Esophagus squamous epithelium (tissue), 5 donors: ENCODE results near the gene HOXB8. TPM values are rescaled to one million over a fixed set of nuclear protein-coding genes. Genes with fewer than 3 reads are reported as not detected.

Source experiments
- DNase-seq: peaks from one replicate; lab custom pipeline; 2025; lab: John Stamatoyannopoulos, UW
- H3K27ac ChIP-seq, 4 donors: fragments of 200-600 bp; sonication (generic); one replicate each; pipeline ENCODE4 v1.5.1; 2016 to 2019; ENCODE audit warnings: mild to moderate bottlenecking in 1 of 4
- H3K27me3 ChIP-seq, 4 donors: fragments of 200-600 bp; sonication (generic); 1 replicate in 3 of 4; 2 replicates in 1 of 4; pipeline versions ENCODE4 v1.5.1 to v1.6.0; 2017 to 2021; ENCODE audit warnings: antibody characterized with exemption in 1 of 4
- H3K36me3 ChIP-seq, 3 donors: fragments of 200-600 bp; sonication (generic); one replicate each; pipeline ENCODE4 v1.5.1; 2016 to 2019
- H3K4me1 ChIP-seq, 3 donors: fragments of 200-600 bp; sonication (generic); one replicate each; pipeline ENCODE4 v1.5.1; 2017 to 2019
- H3K4me3 ChIP-seq, 4 donors: fragments of 200-600 bp; sonication (generic); 1 replicate in 3 of 4; 2 replicates in 1 of 4; pipeline ENCODE4 v1.5.1; 2016 to 2019; ENCODE audit warnings: mild to moderate bottlenecking in 2 of 4, moderate library complexity in 1 of 4
- H3K9me3 ChIP-seq, 3 donors: fragments of 200-600 bp; sonication (generic); one replicate each; pipeline ENCODE4 v1.5.1; 2016 to 2019
- POLR2A ChIP-seq, 4 donors: fragments of 450-650 bp; IDR thresholded peaks; one replicate each; pipeline ENCODE4 v1.6.1; 2017; ENCODE audit warnings: antibody characterized with exemption in 4 of 4, mild to moderate bottlenecking in 4 of 4, moderate library complexity in 3 of 4
- WGBS, 2 donors: methylation state at CpG; one replicate each; pipeline ENCODE4 v1.1.5; 2018; 5-methylcytosine and 5-hydroxymethylcytosine counted together
- intact Hi-C: fragments of 100-400 bp; cut with DNase I; formaldehyde crosslinking; loops from one replicate; pipeline ENCODE4 v1.15.0; 2022
- total RNA-seq, 4 donors: library from RNA; depleted of rRNA; stranded (reverse); fragments of >200 nt; gene quantifications; one replicate each; pipeline ENCODE4 v1.1.0, GENCODE V29; 2016
- TF ChIP-seq, protein P1 (sequence below), 6 experiments: fragments of 450-650 bp in 4 of 6; fragments of 200-600 bp in 2 of 6; sonication (generic) in 2 of 6; IDR thresholded peaks; one replicate each; pipeline ENCODE4 v1.5.1; 2016 to 2019; ENCODE audit warnings: antibody characterized with exemption in 6 of 6, mild to moderate bottlenecking in 4 of 6, moderate library complexity in 4 of 6
- donor health status: DM: yes; HTN: yes; CAD: no.

HOXB8 gene
- total RNA-seq, 4 donors from 2014 or later, result not detected

DNA sequence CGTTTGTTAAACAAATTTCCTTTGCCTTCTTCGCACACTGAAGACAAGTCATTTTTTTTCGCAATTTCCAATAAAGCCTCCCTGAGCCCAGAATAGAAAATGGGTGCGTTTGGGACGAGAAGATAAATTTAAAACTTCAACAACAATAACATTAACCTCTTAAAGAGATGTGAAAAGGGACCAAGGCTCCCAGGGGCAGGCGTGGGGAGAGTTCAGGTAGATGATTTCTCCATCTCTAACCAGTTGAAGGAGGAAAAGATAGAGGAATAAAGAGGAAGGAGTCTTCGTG is 35.7 kb downstream of the HOXB8 start:
- Histone ChIP-seq H3K27ac (peak overlapping the region; percentile 88 to 96 (median 92)), H3K4me1 (peaks cover 0 to 92% (median 45%) of the 10 kb centered on the region in 3 donors), H3K27me3 (peaks cover 0 to 100% (median 2%) of the 10 kb centered on the region in 4 donors), H3K9me3 (no peaks in the 10 kb centered on the region), H3K36me3 (no peaks in the 10 kb centered on the region), H3K4me3 (peak overlapping the region in 3 of 4 donors; percentile 49 to 83 (median 52))
- intact Hi-C loops, result loop anchor here (5.0 kb wide), 1 partner anchor 37 kb away; no protein-coding TSS in a partner anchor
- WGBS, 2 donors, result 27 to 46% methylated on average over 7 of the region's 7 CpGs
- no peak for DNase-seq
- TF ChIP-seq, protein P1, sequence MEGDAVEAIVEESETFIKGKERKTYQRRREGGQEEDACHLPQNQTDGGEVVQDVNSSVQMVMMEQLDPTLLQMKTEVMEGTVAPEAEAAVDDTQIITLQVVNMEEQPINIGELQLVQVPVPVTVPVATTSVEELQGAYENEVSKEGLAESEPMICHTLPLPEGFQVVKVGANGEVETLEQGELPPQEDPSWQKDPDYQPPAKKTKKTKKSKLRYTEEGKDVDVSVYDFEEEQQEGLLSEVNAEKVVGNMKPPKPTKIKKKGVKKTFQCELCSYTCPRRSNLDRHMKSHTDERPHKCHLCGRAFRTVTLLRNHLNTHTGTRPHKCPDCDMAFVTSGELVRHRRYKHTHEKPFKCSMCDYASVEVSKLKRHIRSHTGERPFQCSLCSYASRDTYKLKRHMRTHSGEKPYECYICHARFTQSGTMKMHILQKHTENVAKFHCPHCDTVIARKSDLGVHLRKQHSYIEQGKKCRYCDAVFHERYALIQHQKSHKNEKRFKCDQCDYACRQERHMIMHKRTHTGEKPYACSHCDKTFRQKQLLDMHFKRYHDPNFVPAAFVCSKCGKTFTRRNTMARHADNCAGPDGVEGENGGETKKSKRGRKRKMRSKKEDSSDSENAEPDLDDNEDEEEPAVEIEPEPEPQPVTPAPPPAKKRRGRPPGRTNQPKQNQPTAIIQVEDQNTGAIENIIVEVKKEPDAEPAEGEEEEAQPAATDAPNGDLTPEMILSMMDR (IDR thresholded peaks at IDR 0.05), result no peak
- no peak for TF ChIP-seq POLR2A (IDR thresholded peaks at IDR 0.05)

DNA sequence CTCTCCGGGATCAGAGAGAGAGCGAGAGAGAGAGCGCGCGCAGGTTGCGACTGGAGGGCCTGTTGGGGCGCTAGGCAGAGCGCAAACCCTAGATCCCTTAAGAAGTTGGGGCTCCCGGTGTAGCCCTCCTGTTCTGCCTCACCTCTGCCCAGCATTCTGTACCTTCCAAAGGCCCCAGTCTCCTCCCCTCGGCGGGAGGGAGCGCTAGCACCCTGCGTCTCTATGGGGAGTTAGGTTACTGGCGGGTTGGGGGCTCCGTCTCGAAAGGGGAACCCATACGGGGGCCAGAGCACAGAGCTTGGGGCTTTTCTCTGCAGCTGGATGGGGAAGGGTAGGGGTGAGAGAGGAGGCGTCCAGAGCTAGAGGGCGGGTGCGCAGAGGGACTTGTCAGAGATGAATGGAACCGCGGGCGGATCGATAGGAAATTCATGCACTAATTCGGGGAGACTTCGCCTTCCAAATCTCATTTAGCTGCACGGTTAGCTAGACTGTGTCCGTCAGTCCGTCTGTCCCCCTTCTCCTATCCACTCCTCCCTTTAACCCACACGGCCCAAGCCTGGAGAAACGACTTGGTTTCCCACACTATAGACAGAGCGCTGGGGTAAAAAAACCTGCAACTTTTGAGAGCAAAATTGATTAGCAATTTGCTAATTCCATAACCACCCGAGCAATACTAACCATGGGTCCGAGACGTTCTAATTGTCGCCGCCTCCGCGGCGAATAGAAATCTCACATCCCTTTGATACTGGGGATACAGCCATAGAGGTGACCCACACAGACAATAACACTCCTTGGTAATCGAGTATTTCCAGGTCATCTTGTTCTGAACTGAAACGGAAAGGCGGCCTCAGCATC is 36.2 kb downstream of the HOXB8 start:
- no peaks in the 10 kb centered on the region for H3K36me3 ChIP-seq
- no peaks in the 10 kb centered on the region for H3K9me3 ChIP-seq
- WGBS, 2 donors, result 17 to 23% methylated on average over 22 to 26 of the region's 43 CpGs
- DNase-seq, result no peak
- peaks cover 0 to 92% (median 45%) of the 10 kb centered on the region in 3 donors for H3K4me1 ChIP-seq
- intact Hi-C loops, result loop anchor here (5.0 kb wide), 1 partner anchor 37 kb away; no protein-coding TSS in a partner anchor
- peaks cover 0 to 100% (median 4%) of the 10 kb centered on the region in 4 donors for H3K27me3 ChIP-seq
- no peak for TF ChIP-seq POLR2A (IDR thresholded peaks at IDR 0.05)
- TF ChIP-seq, protein P1 (IDR thresholded peaks at IDR 0.05), result no peak
- H3K4me3 ChIP-seq, result peak overlapping the region; percentile 49 to 83 (median 61)
- H3K27ac ChIP-seq, result peak overlapping the region; percentile 88 to 96 (median 92)

DNA sequence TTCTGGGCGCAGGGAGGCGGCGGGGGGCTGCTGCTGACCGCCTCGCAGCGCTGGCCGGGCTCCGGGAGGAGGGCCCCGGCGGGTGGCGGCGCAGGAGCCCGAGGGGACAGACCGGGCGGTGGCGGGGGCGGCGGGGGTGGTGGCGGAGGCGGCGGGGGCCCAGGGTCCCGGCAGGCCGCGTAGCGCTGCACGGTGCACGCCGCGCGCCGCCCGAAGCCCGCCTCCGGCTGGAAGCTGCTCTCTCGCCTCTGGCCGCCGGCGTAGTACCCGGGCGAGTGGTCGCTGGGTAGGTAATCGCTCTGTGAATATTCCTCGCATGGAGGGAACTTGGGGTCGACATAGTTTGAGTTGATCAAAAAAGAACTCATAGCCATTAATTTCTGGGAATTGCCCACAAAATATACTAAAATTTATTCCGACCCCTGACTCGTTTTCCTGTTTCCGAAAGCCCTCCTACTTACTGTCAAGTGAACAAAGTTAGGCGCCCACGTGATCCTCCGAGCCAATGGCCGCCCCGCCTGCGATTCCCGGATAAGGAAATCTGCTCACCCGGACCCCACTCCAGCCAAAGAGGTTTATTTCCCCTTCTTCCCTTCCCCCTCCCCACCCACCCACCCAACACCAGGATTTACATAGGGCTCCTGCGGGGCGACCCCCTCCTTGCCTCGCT is 37.0 kb downstream of the HOXB8 start, which contains the start of gene HOXB4:
HOXB4 (minus strand) TSS at position 405 of the 670 bp plus-strand sequence; CDS start at position 374, 31 bp downstream.
- H3K36me3 ChIP-seq, result no peaks in the 10 kb centered on the region
- peak within 1 kb of the TSS; percentile 49 to 83 (median 61) for H3K4me3 ChIP-seq
- intact Hi-C loops, result loop anchor here (5.0 kb wide), 1 partner anchor 36 kb away; no protein-coding TSS in a partner anchor
- H3K27me3 ChIP-seq, result peaks cover 0 to 100% (median 6%) of the 10 kb centered on the region in 4 donors
- peaks cover 0 to 95% (median 49%) of the 10 kb centered on the region in 3 donors for H3K4me1 ChIP-seq
- 1 to 2% methylated on average over 22 to 26 of the region's 58 CpGs for WGBS, 2 donors
- TF ChIP-seq, protein P1 (IDR thresholded peaks at IDR 0.05), result no peak
- peak in 1 of 4 donors; percentile 38 for TF ChIP-seq POLR2A (IDR thresholded peaks at IDR 0.05)
- DNase-seq, result no peak
- no peaks in the 10 kb centered on the region for H3K9me3 ChIP-seq
- peak within 1 kb of the TSS; percentile 88 to 96 (median 92) for H3K27ac ChIP-seq

DNA sequence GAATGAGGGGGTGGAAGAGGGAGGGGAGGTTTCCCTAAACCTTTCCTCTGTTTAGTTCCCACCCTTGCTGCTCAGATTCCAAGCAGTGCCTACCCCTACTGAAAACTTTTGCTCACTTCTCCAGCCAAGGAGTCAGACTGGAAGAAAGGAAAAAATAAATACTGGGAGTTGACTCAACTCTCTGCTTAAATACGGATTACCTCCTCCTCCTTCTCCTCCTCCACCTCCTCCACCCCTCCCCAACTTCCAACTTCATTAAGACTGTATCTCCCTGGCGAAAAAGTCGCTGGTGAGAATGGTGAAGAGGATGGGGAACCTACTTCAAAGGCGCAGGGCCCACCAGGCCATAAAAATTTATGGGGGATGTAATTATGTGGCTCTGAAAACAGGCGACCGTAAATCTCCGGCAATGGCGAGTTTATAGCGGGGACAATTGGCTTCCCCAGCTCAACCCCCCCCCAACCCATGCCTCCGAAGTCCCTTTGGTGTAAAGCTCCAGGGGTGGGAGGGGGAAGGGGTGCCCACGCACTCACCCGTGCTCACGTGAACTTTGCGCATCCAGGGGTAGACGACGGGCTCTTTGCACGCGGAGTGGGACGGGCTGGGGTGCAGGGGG is 37.7 kb downstream of the HOXB8 start:
- Histone ChIP-seq H3K4me1 (peaks cover 0 to 95% (median 51%) of the 10 kb centered on the region in 3 donors), H3K27me3 (peaks cover 0 to 100% (median 6%) of the 10 kb centered on the region in 4 donors), H3K4me3 (peak overlapping the region; percentile 49 to 83 (median 61)), H3K27ac (peak overlapping the region; percentile 88 to 96 (median 92)), H3K9me3 (no peaks in the 10 kb centered on the region), H3K36me3 (no peaks in the 10 kb centered on the region)
- intact Hi-C loops, result loop anchor here (5.0 kb wide), 1 partner anchor 35 kb away; no protein-coding TSS in a partner anchor
- WGBS, 2 donors, result 4 to 13% methylated on average over 7 to 8 of the region's 19 CpGs
- no peak for DNase-seq
- no peak for TF ChIP-seq POLR2A (IDR thresholded peaks at IDR 0.05)
- TF ChIP-seq, protein P1 (IDR thresholded peaks at IDR 0.05), result no peak
